K562 (cell line): Measurements from ENCODE around the gene ZCCHC24. TPM values are rescaled to one million over a fixed set of nuclear protein-coding genes. Genes with fewer than 3 reads are reported as not detected.
A peak's percentile ranks its signal among the peaks of the same experiment; 100 is the strongest.

Experiments used
- CBFB ChIP-seq: sonication (generic); formaldehyde crosslinking; IDR thresholded peaks from 2 replicates; pipeline ENCODE4 v1.4.0; 2020; ENCODE audit warnings: mild to moderate bottlenecking, missing genetic modification reagents
- CLOCK ChIP-seq: fragments of 250-450 bp; sonication (Bioruptor Pico); IDR thresholded peaks from 2 replicates; pipeline ENCODE4 v1.4.0; 2020; ENCODE audit warnings: mild to moderate bottlenecking, moderate library complexity, borderline replicate concordance
- FOXJ3 ChIP-seq: sonication (generic); formaldehyde crosslinking; IDR thresholded peaks from 2 replicates; pipeline ENCODE4 v1.4.0; 2020; ENCODE audit warnings: mild to moderate bottlenecking, missing genetic modification reagents
- KDM2B ChIP-seq: fragments of 250-450 bp; sonication (Bioruptor Pico); IDR thresholded peaks from 2 replicates; pipeline ENCODE4 v1.8.0; 2021; ENCODE audit warnings: mild to moderate bottlenecking, moderate library complexity
- KLF10 ChIP-seq: fragments of 250-450 bp; sonication (Bioruptor Pico); IDR thresholded peaks from 2 replicates; pipeline ENCODE4 v1.6.1; 2021; ENCODE audit warnings: matching md5 sums
- MCM3 ChIP-seq: fragments of 450-650 bp; IDR thresholded peaks from 2 replicates; pipeline ENCODE4 v1.6.1; 2016
- NCOR1 ChIP-seq: fragments of 450-650 bp; IDR thresholded peaks from 2 replicates; pipeline ENCODE4 v1.6.1; 2016; ENCODE audit warnings: mild to moderate bottlenecking, moderate library complexity
- NFYB ChIP-seq: IDR thresholded peaks from 2 replicates; pipeline ENCODE4 v1.6.1; 2011; ENCODE audit warnings: mild to moderate bottlenecking, moderate library complexity; ENCODE audit not compliant: insufficient read length; ENCODE audit errors: extremely low read depth
- NR2C1 ChIP-seq, 2 experiments: fragments of 450-650 bp; IDR thresholded peaks; 2 replicates each; pipeline ENCODE4 v1.6.1; 2017; ENCODE audit warnings: mild to moderate bottlenecking in 2 of 2, antibody characterized with exemption in 1 of 2, inconsistent platforms in 1 of 2, missing compliant biosample characterization in 1 of 2, missing genetic modification characterization in 1 of 2
- NR3C1 ChIP-seq: sonication (generic); formaldehyde crosslinking; IDR thresholded peaks from 2 replicates; pipeline ENCODE4 v1.8.1; 2022; ENCODE audit warnings: missing genetic modification reagents
- NRF1 ChIP-seq, 2 experiments: fragments of 450-650 bp; IDR thresholded peaks in 1 of 2; conservative IDR thresholded peaks in 1 of 2; 2 replicates each; pipeline ENCODE4 v1.6.1; 2014; ENCODE audit warnings: mild to moderate bottlenecking in 2 of 2
- PRPF4 ChIP-seq: fragments of 200-400 bp; formaldehyde crosslinking; IDR thresholded peaks from one replicate; pipeline ENCODE4 v1.6.1; 2017; ENCODE audit warnings: low read length, low read depth, mild to moderate bottlenecking; ENCODE audit not compliant: insufficient read depth, poor library complexity, severe bottlenecking
- STAG1 ChIP-seq: sonication (generic); formaldehyde crosslinking; IDR thresholded peaks from 2 replicates; pipeline ENCODE4 v1.5.0; 2020; ENCODE audit warnings: missing genetic modification reagents, borderline replicate concordance
- TCF3 ChIP-seq: sonication (generic); formaldehyde crosslinking; IDR thresholded peaks from 2 replicates; pipeline ENCODE4 v1.4.0; 2020; ENCODE audit warnings: mild to moderate bottlenecking, missing genetic modification reagents
- TRIM24 ChIP-seq, 2 experiments: fragments of 450-650 bp; IDR thresholded peaks; 2 replicates each; pipeline ENCODE4 v1.6.1; 2016
- ZNF165 ChIP-seq: fragments of 250-450 bp; sonication (Bioruptor Pico); IDR thresholded peaks from 2 replicates; pipeline ENCODE4 v1.4.0; 2020; ENCODE audit warnings: borderline replicate concordance
- ZNF217 ChIP-seq: sonication (generic); formaldehyde crosslinking; IDR thresholded peaks from 2 replicates; pipeline ENCODE4 v1.8.0; 2022; ENCODE audit warnings: mild to moderate bottlenecking, missing genetic modification reagents
- ZNF398 ChIP-seq: fragments of 250-450 bp; sonication (Bioruptor Pico); IDR thresholded peaks from 2 replicates; pipeline ENCODE4 v1.8.0; 2021; ENCODE audit warnings: moderate library complexity, mild to moderate bottlenecking, inconsistent platforms
- polyA plus RNA-seq, 8 experiments: library from polyadenylated mRNA; depleted of rRNA in 4 of 8; stranded (reverse) in 5 of 8; unstranded in 3 of 8; fragments of >200 nt; fragmentation: Nextera tagmentation in 2 of 8; fragmentation: Illumina TruSeq in 1 of 8; extraction: Ambion mirVana in 2 of 8; extraction: Trizol in 1 of 8; gene quantifications; 2 replicates each; pipeline versions ENCODE4 v1.2.1 to v1.2.3, GENCODE V29; 2011 to 2014; ENCODE audit warnings: inconsistent platforms in 1 of 8, missing spikeins in 1 of 8
- total RNA-seq, 7 experiments: library from RNA; depleted of rRNA in 6 of 7; stranded (reverse); fragments of >200 nt in 6 of 7; fragmentation: Illumina TruSeq in 2 of 7; extraction: Trizol in 2 of 7; gene quantifications; 2 replicates each; pipeline versions ENCODE4 v1.2.1 to v1.2.3, GENCODE V29; 2011 to 2021; ENCODE audit warnings: low replicate concordance in 1 of 7
- TF ChIP-seq, protein P1 (sequence below): conservative IDR thresholded peaks from 2 replicates; pipeline ENCODE4 v1.6.1; 2011; ENCODE audit warnings: low read depth, mild to moderate bottlenecking, low read length; ENCODE audit not compliant: control insufficient read depth

The ZCCHC24 gene
- total and polyA plus RNA-seq, 9 of the 15 experiments (the other 6 are each of a cell fraction or from before 2014, with no cell fraction given) = 0.84 to 11.0 (median 4.6) TPM

- TF ChIP-seq, protein P1, sequence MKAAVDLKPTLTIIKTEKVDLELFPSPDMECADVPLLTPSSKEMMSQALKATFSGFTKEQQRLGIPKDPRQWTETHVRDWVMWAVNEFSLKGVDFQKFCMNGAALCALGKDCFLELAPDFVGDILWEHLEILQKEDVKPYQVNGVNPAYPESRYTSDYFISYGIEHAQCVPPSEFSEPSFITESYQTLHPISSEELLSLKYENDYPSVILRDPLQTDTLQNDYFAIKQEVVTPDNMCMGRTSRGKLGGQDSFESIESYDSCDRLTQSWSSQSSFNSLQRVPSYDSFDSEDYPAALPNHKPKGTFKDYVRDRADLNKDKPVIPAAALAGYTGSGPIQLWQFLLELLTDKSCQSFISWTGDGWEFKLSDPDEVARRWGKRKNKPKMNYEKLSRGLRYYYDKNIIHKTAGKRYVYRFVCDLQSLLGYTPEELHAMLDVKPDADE = peak; percentile 17; the same call in 1 of the 2 replicates
- TF ChIP-seq ZNF165 (CRISPR knock-in tag) = no peak
- no peak for TF ChIP-seq ZNF217 (CRISPR knock-in tag)
- TF ChIP-seq CLOCK (CRISPR knock-in tag) = no peak
- TF ChIP-seq NR2C1 (IDR thresholded peaks at IDR 0.05) = no peak
- no peak for TF ChIP-seq NR2C1 (tag; IDR thresholded peaks at IDR 0.05)
- no peak for TF ChIP-seq NR3C1
- no peak for TF ChIP-seq TCF3 (CRISPR knock-in tag)
- TF ChIP-seq NFYB = peak; percentile 24
- TF ChIP-seq MCM3 = no peak
- TF ChIP-seq FOXJ3 (CRISPR knock-in tag) = no peak
- no peak for TF ChIP-seq PRPF4
- no peak for TF ChIP-seq TRIM24 (IDR thresholded peaks at IDR 0.05)
- TF ChIP-seq NCOR1 = no peak
- TF ChIP-seq NRF1 (conservative IDR thresholded peaks at IDR 0.05 in 1 of 2, IDR thresholded peaks at IDR 0.05 in 1 of 2) = peak; percentile 83 to 84
- no peak for TF ChIP-seq ZNF398 (CRISPR knock-in tag)
- no peak for TF ChIP-seq KLF10
- TF ChIP-seq CBFB (CRISPR knock-in tag) = no peak
- TF ChIP-seq STAG1 (CRISPR knock-in tag) = no peak
- TF ChIP-seq KDM2B (CRISPR knock-in tag) = peak; percentile 89; the same call in 1 of the 2 replicates
Measured at GRCh38 chr10:79445161-79445976, at the start of gene ZCCHC24 (continued).
